Upper lobe of left lung (tissue), 6 donors: ENCODE data around the gene ANKRD31. TPM values are rescaled to one million over a fixed set of nuclear protein-coding genes. Genes with fewer than 3 reads are reported as not detected.
"Not testable (repeated sequence)": the region's sequence is repeated elsewhere in the genome, so short reads cannot be mapped to it uniquely, and the experiment has no call there.

Experiments used
- ATAC-seq, 2 donors: fragments of 200-7000 bp; cut with Tn5 transposase; one replicate each; pipeline ENCODE4 v1.9.1; 2022; ENCODE audit warnings: mild to moderate bottlenecking in 2 of 2, moderate library complexity in 2 of 2; ENCODE audit not compliant: low FRiP score in 2 of 2
- DNase-seq, 2 donors: peaks; one replicate each; pipeline ENCODE4 v3.0.0-alpha.2; 2019 to 2020
- H3K27ac ChIP-seq, 4 donors: fragments of 200-600 bp; sonication (generic); one replicate each; pipeline ENCODE4 v1.5.1; 2016 to 2019
- H3K27me3 ChIP-seq, 4 donors: fragments of 200-600 bp; sonication (generic); one replicate each; pipeline ENCODE4 v1.5.1; 2017 to 2019
- H3K36me3 ChIP-seq, 4 donors: fragments of 200-600 bp; sonication (generic); one replicate each; pipeline ENCODE4 v1.5.1; 2016 to 2019
- H3K4me1 ChIP-seq, 4 donors: fragments of 200-600 bp; sonication (generic); one replicate each; pipeline ENCODE4 v1.5.1; 2018 to 2019
- H3K4me3 ChIP-seq, 4 donors: fragments of 200-600 bp; sonication (generic); one replicate each; pipeline ENCODE4 v1.5.1; 2017 to 2019; ENCODE audit warnings: mild to moderate bottlenecking in 2 of 4, moderate library complexity in 1 of 4
- H3K9me3 ChIP-seq, 4 donors: fragments of 200-600 bp; sonication (generic); one replicate each; pipeline ENCODE4 v1.5.1; 2018 to 2019
- EP300 ChIP-seq, 4 donors: sonication (generic); formaldehyde crosslinking; IDR thresholded peaks; one replicate each; pipeline ENCODE4 v1.5.1; 2017; ENCODE audit warnings: antibody characterized with exemption in 4 of 4, control low read depth in 2 of 4
- POLR2A ChIP-seq, 4 donors: fragments of 450-650 bp; IDR thresholded peaks; one replicate each; pipeline ENCODE4 v1.5.1; 2016 to 2017; ENCODE audit warnings: antibody characterized with exemption in 4 of 4, mild to moderate bottlenecking in 2 of 4
- POLR2AphosphoS5 ChIP-seq, 2 donors: sonication (generic); formaldehyde crosslinking; IDR thresholded peaks; one replicate each; pipeline ENCODE4 v1.5.1; 2017; ENCODE audit warnings: antibody characterized with exemption in 2 of 2
- WGBS, 2 donors: methylation state at CpG; one replicate each; pipeline ENCODE4 v1.1.5; 2017 to 2018; 5-methylcytosine and 5-hydroxymethylcytosine counted together
- total RNA-seq, 6 donors: library from RNA; depleted of rRNA in 4 of 6; stranded (reverse); fragments of >200 nt in 4 of 6; gene quantifications; one replicate each; pipeline versions ENCODE4 v1.1.0 to v1.2.1, GENCODE V29; 2016 to 2021
- TF ChIP-seq, protein P1 (sequence below), 6 experiments: fragments of 450-650 bp in 4 of 6; fragments of 200-600 bp in 2 of 6; sonication (generic) in 2 of 6; IDR thresholded peaks; one replicate each; pipeline ENCODE4 v1.5.1; 2016 to 2019; ENCODE audit warnings: antibody characterized with exemption in 6 of 6
- donor health status: DM: no; HTN: no; CAD: no; lungs with moderate emphysema.
- donor health status: DM: no; HTN: yes; CAD: no; lungs with severe emphysema.

The ANKRD31 gene
- total RNA-seq, 6 donors from 2014 or later = under 0.01 to 0.17 (median 0.11) TPM; not detected in 2

- Histone ChIP-seq H3K27me3 (no peaks in the 10 kb centered on the region), H3K27ac (no peak overlapping the region), H3K4me3 (no peak overlapping the region), H3K4me1 (no peaks in the 10 kb centered on the region), H3K9me3 (no peaks in the 10 kb centered on the region), H3K36me3 (no peaks in the 10 kb centered on the region)
- DNase-seq (no peak), ATAC-seq (no peak)
- WGBS, 2 donors = 33 to 81% methylated on average over 1 to 3 of the region's 3 CpGs
- TF ChIP-seq, protein P1, sequence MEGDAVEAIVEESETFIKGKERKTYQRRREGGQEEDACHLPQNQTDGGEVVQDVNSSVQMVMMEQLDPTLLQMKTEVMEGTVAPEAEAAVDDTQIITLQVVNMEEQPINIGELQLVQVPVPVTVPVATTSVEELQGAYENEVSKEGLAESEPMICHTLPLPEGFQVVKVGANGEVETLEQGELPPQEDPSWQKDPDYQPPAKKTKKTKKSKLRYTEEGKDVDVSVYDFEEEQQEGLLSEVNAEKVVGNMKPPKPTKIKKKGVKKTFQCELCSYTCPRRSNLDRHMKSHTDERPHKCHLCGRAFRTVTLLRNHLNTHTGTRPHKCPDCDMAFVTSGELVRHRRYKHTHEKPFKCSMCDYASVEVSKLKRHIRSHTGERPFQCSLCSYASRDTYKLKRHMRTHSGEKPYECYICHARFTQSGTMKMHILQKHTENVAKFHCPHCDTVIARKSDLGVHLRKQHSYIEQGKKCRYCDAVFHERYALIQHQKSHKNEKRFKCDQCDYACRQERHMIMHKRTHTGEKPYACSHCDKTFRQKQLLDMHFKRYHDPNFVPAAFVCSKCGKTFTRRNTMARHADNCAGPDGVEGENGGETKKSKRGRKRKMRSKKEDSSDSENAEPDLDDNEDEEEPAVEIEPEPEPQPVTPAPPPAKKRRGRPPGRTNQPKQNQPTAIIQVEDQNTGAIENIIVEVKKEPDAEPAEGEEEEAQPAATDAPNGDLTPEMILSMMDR (IDR thresholded peaks at IDR 0.05) = no peak
- TF ChIP-seq POLR2A (IDR thresholded peaks at IDR 0.05) = no peak
- TF ChIP-seq EP300 (IDR thresholded peaks at IDR 0.05) = no peak
- TF ChIP-seq POLR2AphosphoS5 (IDR thresholded peaks at IDR 0.05) = no peak
Observed at GRCh38 chr5:75091597-75091996, 145.1 kb downstream of the ANKRD31 start.

DNA sequence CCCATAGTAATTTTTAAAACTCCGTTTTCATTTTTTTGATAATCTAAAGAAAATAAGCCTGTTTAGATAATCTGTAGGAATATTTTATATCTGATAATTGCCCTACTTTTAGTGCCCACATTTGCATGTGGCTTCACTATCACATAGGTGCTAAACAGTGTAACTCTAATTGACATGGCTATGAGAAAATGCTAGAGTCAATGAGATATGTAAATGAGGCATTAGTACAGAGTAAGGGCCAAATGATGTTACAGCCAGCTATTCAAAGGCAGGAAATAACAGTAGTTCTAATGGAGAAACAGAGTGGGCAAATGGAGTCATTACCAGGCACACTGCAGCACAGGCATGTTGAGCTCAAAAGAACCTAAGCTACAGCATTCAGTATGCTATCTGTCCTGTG lies 147.0 kb downstream of the ANKRD31 start:
- 84 to 92% methylated on average over 1 of the region's 1 CpG for WGBS, 2 donors
- ATAC-seq = no peak
- no peak for DNase-seq

GRCh38 chr5:75089137-75089536 lies 147.5 kb downstream of the ANKRD31 start:
- ATAC-seq (no peak), DNase-seq (no peak)
- Histone ChIP-seq H3K27me3 (no peaks in the 10 kb centered on the region), H3K27ac (no peak overlapping the region), H3K9me3 (no peaks in the 10 kb centered on the region), H3K4me3 (no peak overlapping the region), H3K36me3 (no peaks in the 10 kb centered on the region), H3K4me1 (no peaks in the 10 kb centered on the region)
- TF ChIP-seq, protein P1 (IDR thresholded peaks at IDR 0.05) = no peak
- TF ChIP-seq POLR2AphosphoS5 (IDR thresholded peaks at IDR 0.05) = no peak
- TF ChIP-seq EP300 (IDR thresholded peaks at IDR 0.05) = no peak
- WGBS, 2 donors = 81% methylated on average over 1 of the region's 1 CpG; no CpG with 5 or more reads in 1 of the 2 donors

More for the DNA sequence above, 147.0 kb downstream of the ANKRD31 start:
- Histone ChIP-seq H3K4me1 (no peaks in the 10 kb centered on the region), H3K4me3 (no peak overlapping the region), H3K9me3 (no peaks in the 10 kb centered on the region), H3K27ac (no peak overlapping the region), H3K27me3 (no peaks in the 10 kb centered on the region), H3K36me3 (no peaks in the 10 kb centered on the region)
- TF ChIP-seq, protein P1 (IDR thresholded peaks at IDR 0.05) = no peak
- TF ChIP-seq EP300 (IDR thresholded peaks at IDR 0.05) (no peak), POLR2AphosphoS5 (IDR thresholded peaks at IDR 0.05) (no peak), POLR2A (IDR thresholded peaks at IDR 0.05) (no peak)

DNA sequence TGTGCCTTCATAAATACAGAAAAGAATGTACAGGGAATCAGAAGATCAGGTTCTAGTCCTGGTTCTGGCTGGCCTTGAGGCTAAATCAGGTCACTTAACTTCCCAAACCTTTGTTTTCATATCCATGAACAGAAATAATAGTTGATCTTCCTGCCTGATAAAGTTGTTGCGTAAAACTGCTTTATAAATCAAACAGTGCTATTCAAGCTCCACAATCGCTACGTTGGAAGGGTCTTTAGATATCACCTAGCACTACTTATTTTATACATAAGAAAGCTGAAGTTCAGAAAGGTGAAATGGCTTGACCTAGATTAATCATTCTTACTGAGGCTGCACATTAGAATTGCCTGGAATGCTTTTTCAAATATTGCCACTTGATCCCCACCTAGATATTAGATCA lies 148.0 kb downstream of the ANKRD31 start:
- Histone ChIP-seq H3K27me3 (no peaks in the 10 kb centered on the region), H3K4me3 (no peak overlapping the region), H3K36me3 (no peaks in the 10 kb centered on the region), H3K9me3 (no peaks in the 10 kb centered on the region), H3K4me1 (no peaks in the 10 kb centered on the region), H3K27ac (no peak overlapping the region)
- no peak for TF ChIP-seq POLR2A (IDR thresholded peaks at IDR 0.05)
- no peak for TF ChIP-seq POLR2AphosphoS5 (IDR thresholded peaks at IDR 0.05)
- TF ChIP-seq, protein P1 (IDR thresholded peaks at IDR 0.05) = no peak
- TF ChIP-seq EP300 (IDR thresholded peaks at IDR 0.05) = no peak
- 73 to 74% methylated on average over 3 of the region's 3 CpGs for WGBS, 2 donors
- ATAC-seq (no peak), DNase-seq (no peak)

GRCh38 chr5:75081510-75081909 lies 155.2 kb downstream of the ANKRD31 start:
- Histone ChIP-seq H3K27me3 (no peaks in the 10 kb centered on the region), H3K36me3 (no peaks in the 10 kb centered on the region), H3K27ac (no peak overlapping the region), H3K4me3 (no peak overlapping the region), H3K4me1 (no peaks in the 10 kb centered on the region), H3K9me3 (no peaks in the 10 kb centered on the region)
- 73 to 76% methylated on average over 2 of the region's 2 CpGs for WGBS, 2 donors
- DNase-seq (no peak), ATAC-seq (no peak)
- TF ChIP-seq POLR2AphosphoS5 (IDR thresholded peaks at IDR 0.05) = no peak
- TF ChIP-seq EP300 (IDR thresholded peaks at IDR 0.05) = no peak
- TF ChIP-seq, protein P1 (IDR thresholded peaks at IDR 0.05) = no peak
- TF ChIP-seq POLR2A (IDR thresholded peaks at IDR 0.05) = no peak

DNA sequence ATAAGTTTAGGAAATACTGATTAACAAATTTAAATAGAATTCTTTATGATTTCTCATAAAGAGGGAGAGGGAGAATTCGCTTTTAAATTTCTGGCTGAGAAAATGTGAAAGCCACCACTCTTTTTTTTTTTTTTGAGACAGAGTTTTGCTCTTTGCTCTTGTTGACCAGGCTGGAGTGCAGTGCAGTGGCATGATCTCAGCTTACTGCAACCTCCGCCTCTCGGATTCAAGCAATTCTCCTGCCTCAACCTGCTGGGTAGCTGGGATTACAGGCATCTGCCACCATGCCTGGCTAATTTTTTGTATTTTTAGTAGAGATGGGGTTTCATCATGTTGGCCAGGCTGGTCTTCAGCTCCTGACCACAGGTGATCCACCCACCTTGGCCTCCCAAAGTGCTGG lies 157.3 kb downstream of the ANKRD31 start:
- H3K9me3 ChIP-seq, H3K27me3 ChIP-seq, H3K27ac ChIP-seq, H3K36me3 ChIP-seq, DNase-seq, H3K4me1 ChIP-seq, ATAC-seq, H3K4me3 ChIP-seq: not testable (repeated sequence)
- 89 to 94% methylated on average over 3 of the region's 3 CpGs for WGBS, 2 donors
